GM21619 (cell line): Measurements from ENCODE around the gene ATXN1L.
A peak's percentile ranks its signal among the peaks of the same experiment; 100 is the strongest.
"Not testable (repeated sequence)": the region's sequence is repeated elsewhere in the genome, so short reads cannot be mapped to it uniquely, and the experiment has no call there.

Source experiments
- ATAC-seq: cut with Tn5 transposase; IDR thresholded peaks from one replicate; pipeline ENCODE4 v1.9.1; 2021; ENCODE audit not compliant: unreplicated experiment

Gene ATXN1L

DNA sequence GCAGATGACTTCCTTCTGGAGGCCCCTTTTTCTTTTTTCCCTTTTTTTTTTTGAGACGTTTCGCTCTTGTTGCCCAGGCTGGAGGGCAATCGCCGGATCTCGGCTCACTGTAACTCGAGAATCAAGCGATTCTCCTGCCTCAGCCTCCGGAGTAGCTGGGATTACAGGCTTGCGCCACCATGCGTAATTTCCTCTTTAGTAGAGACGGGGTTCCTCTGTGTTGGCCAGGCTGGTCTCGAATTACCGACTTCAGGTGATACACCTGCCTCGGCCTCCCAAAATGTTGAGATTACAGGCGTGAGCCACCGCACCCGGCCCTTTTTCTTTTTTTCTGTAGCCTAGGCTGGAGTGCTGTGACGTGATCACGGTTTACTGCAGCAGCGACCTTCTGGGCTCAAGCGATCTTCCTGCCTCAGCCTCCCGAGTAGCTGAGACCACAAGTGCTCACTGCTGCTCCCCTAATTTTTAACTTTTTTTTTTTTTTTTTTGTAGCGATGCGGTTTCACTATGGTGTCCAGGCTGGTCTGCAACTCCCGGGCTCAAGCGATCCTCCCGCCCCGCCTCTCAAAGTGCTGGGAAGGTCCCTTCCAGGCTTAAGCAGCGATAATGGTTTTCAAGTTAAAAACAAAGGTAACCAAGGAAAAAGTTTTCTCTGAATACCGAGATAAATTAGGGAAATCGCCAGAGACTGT is 48.6 kb downstream of the ATXN1L start:
- peak; percentile 9 for ATAC-seq

- ATAC-seq: peak; percentile 81
Measured at GRCh38 chr16:71894921-71895678, 49.3 kb downstream of the ATXN1L start, which contains the start of gene IST1. Gene IST1, plus strand, starts transcription at chr16:71895531. Its CDS starts 20,110 bp downstream, at chr16:71915641.

- ATAC-seq: peak; percentile 18
Measured at GRCh38 chr16:71895679-71896365, 50.0 kb downstream of the ATXN1L start.

DNA sequence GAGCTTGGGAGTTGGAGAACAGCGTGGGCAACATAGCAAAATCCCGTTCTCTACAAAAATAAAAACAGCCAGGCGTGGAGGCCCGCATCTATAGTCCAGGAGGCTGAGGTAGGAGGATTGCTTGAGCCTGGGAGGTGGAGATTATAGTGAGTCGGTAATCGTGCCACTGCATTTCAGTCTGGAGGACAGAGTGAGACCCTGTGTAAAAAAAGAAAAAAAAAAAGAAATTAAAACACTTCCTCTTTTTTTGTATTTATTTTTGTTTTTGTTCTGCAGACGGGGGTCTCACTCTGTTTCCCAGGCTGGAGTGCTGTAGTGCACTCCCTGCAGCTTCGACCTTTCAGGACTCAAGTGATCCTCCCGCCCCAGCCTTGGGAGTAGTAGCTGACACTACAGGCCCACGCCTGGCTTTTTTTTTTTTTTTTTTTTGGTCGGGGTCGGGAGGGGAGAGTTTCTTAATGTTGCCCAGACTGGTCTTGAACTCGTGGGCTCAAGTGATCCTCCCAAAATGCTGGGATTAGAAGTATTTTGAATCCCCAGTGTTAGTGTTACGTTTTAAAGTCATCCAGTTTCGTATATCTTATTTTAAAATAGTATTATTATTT is 51.1 kb downstream of the ATXN1L start:
- no peak for ATAC-seq

- ATAC-seq: no peak
Measured at GRCh38 chr16:71899171-71899570, 53.4 kb downstream of the ATXN1L start.

DNA sequence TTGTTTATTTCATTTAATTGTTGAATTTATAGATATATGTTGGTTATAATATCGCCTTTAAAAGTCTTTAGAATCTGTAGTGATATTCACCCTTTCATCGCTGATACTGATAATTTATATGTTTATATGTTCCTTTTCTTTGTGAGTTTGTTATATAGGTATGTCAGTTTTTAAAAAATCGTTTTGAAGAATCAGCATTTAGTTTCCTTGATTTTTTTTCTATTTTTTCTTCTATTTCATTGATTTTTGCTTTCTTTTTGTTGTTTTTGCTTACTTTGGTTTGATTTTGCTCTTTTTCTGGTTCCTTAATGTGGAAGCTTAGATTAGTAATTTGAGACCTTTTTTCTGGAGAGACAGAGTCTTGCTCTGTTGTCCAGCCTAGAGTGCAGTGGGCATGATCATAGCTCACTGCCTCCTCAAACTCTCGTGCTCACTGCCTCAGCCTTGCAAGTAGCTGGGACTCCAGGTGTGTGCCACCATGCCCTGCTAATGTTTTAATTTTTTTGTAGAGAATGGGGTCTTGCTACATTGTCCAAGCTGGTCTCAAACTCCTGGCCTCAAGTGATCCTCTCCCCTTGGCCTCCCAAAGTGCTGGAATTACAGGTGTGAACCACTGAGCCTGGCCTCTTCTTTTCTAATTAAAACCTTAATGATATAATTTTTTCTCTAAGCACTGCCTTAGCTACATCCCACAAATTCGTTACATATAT is 57.0 kb downstream of the ATXN1L start:
- ATAC-seq: no peak

DNA sequence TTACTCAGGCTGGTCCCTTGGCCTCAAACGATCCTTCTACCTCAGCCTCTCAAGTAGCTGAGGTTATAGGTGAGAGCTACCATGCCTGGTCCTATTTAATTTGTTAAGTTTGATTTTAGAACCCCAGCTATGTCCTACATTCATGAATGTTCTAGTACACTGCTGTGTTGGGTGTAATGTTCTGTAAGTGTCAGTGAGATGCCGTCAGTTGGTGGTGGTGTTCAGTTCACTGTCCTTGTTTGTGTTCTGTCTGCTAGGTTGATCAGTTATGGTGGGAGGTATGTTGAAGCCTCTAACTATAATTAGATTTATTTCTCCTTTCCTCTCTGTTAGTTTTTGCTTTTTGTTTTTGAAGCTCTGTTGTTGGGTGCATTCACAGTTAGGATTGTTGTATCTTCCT is 57.8 kb downstream of the ATXN1L start:
- ATAC-seq: no peak

DNA sequence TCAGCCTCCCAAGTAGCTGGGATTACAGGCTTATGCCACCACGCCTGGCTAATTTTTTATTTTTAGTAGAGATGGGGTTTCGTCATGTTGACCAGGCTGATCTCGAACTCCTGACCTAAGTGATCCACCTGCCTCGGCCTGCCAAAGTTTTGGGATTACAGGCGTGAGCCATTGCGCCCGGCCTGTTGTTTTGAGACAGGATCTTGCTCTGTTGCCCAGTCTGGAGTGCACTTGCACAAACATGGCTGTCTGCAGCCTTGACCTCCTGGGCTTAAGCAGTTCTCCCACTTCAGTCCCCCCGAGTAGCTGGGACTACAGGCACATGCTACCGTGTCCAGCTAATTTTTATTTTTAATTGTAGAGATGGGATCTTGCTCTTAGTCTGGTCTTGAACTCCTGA is 58.5 kb downstream of the ATXN1L start:
- ATAC-seq: no peak

- not testable (repeated sequence) for ATAC-seq
Measured at GRCh38 chr16:71905765-71906164, 60.0 kb downstream of the ATXN1L start.
